Stimulated activated CD8-positive, alpha-beta memory T cell treated with anti-CD3 and anti-CD28 coated beads, Interleukin-15, amount 100 ng/mL, for 1 hour (primary cell): Measurements from ENCODE around the gene PF4V1.

Source experiments
- DNase-seq: peaks from one replicate; pipeline ENCODE4 v3.0.0-alpha.2; 2020; ENCODE audit warnings: low read depth

The PF4V1 gene

DNA sequence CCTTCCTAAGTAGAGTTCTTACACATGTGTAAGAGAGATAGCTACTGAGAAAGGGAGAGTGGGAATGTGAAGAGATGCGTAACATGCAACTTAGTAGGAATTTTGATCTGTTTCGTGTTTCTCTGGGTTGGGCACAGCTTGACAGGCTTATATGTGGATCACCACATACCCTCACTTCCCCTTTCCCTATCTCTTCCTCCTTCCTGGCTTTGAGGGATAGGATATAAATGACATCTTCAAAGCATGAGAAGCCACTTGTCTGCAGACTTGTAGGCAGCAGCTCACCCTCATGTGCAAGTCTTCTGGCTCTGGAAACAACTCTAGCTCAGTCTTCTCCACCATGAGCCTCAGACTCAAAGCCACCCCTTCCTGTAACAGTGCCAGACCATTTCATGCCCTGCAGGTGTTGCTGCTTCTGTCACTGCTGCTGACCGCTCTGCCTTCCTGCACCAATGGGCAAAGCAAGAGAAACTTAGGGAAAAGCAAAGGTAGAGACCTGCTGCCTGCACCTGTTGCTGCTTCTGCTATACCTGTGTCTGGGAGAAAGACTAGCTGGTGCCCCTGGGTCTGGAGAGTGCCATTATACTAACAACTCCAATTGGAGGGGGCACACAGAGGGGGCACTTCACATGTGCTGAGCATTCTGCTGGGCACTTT lies 5.4 kb upstream of the PF4V1 start:
- DNase-seq: no peak

DNA sequence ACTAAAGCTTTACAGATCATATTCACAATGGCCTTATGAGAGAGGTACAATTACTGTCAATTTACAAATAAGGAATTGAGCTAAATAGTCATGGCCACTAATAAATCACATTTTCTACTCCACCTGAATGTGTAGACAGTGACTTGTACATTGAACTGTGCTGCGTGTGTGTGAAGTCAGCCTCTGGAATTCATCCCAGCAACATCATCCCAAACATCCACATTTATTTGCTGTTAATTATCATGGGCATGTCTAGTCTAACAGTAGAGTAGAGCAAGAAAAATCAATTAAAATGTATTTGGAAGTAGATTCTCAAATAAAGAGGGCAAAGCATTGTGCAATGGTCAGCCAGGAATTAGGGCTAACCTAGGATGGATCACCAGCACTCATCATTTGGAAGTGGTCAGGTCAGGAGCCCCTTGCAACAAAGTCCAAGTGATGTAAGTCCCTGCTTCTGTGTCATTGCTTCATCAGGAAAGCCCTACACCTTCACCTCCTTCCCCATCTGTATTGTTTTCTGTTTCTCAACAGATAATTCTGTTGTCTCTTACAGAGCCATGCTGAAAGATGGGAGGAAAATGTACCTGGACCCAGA lies 4.8 kb upstream of the PF4V1 start:
- no peak for DNase-seq

DNA sequence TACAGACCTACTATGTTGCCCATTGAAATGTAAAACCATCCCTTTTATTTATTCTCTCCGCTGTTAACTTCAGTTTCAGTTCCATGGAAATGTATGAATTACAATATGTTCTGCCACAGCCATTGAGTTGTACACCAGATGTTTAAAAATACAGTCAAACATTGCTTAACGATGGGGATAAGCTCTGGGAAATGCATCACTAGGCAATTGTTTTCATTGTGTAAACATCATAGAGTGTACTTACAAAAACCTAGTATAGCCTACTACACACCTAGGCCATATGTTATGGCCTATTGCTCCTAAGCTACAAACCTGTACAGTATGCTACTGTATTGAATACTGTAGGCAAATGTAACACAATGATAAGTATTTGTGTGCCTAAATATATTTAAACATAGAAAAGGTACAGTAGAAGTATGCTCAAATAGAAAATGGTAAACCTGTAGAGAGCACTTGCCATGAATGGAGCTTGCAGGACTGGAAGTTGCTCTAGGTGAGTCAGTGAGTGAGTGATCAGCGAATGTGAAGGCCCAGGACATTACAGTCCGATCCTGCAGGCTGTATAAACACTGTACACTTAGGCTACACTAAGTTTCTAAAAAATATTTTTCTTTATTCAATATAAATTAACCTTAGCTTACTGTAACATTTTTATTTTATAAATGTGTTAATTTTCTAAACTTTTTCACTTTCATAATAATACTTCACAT lies 2.7 kb upstream of the PF4V1 start:
- no peak for DNase-seq

DNA sequence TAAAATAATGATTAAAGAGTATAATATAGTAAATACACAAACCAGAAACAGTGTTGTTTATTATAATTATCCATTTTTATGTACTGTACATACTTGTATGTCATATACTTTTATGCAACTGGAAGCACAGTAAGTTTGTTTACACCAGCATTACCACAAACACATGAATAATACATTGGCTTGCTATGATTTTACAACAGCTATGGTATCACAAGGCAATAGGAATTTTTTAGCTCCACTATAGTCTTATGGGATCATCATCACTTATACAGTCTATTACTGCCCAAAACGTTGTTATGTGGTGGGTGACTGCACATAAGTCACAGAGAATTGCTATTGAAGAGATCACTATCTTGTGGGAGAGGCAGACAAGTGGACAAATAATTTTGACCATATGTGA lies 1.8 kb upstream of the PF4V1 start:
- DNase-seq: no peak

DNA sequence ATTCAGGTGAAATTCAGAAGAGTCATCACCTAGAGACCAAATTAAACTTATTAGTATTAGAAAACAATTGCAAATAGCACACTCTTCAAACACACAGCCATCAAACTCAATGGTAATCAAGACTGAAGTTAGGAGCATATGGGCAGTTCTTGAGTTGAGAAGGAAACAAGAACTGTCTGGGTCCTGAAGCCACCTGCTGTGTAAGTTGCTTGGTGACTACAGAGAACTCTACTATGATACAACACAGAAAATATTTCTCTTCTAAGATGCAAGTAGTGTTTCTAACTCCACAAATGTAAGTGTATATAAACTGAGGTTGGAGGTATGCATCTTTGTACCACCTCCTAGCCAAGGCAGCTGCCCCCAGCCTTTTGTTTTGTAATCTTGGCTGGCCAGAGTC lies 325 bp upstream of the PF4V1 start:
- no peak for DNase-seq

DNA sequence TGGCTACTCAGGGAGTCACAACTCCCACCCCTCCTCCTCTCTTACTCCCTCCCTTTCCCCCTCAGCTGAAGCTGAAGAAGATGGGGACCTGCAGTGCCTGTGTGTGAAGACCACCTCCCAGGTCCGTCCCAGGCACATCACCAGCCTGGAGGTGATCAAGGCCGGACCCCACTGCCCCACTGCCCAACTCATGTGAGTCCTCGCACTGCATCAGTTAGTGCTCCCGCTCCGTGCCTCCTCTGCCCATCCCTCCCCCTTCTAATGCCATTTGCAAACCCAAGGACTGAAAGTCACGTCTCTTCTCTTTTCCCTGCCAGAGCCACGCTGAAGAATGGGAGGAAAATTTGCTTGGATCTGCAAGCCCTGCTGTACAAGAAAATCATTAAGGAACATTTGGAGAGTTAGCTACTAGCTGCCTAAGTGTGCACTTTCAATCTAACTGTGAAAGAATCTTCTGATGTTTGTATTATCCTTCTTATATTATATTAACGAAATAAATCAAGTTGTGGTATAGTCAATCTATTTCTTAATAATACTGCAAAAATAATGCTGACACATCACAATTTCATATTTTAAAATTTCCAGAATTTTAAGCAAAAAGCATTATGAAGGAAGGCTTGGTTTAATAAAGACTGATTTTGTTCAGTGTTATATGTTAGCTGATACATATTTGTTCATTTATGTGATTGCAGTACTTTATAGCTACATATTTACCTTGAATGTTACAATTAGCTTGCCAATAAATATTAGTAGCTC lies 800 bp downstream of the PF4V1 start:
- no peak for DNase-seq

DNA sequence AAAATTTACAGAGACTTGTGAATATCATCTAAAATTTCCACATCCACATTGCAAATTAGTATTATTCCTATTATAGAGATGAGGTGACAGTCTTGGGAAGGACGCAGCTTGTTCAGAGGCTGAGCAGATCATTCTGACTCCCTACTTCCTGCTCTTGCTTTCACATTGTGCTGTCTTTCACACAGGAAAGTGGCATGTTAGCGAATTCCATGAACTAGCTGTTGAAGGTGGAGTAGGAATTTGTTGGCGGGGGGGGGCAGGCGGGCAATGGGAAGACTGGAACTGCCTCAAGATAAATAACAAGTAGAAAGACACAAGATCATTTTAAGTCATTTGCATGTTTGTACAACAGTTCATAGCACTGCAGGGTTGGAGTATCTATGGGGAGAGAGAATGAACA lies 2.3 kb downstream of the PF4V1 start:
- no peak for DNase-seq

DNA sequence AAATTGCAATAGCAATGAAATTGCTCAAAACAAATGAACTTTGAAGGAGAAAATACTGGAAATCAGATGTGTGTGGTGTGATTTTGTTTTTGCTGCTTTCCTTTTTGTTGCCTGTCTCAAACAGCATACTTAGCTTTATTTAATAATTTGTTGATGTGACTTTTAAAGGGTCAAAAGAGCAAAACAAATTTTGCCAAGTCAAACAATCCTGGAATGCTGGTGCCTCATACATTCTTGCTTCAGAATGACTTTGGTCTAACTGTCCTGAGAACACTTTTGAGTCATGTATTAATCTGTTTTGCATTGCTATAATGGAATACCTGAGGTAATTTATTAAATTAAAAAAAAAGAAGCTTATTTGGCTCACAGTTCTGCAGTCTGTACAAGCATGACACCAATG lies 3.4 kb downstream of the PF4V1 start:
- no peak for DNase-seq

DNA sequence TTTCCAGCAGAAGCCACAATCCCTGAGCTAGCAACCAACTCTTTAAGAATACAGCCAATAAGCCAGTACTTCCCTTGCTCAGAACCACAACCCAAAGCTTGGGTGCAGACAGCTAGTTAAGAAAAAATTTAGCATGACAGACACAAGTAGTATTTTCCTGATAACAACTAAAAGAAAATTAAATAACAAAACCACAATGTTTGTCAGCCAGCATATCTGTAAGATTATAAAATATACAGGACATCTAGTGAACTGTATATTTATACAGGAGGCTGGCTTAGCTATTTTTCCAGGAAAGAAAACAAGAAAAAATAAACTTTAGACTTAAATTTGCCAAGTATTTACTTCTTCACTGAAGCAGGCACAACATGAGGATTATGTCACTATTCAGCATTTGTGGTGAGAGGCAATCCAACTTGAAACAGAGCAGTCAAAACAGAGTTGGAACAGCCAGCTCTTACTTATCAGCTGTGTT lies 6.6 kb downstream of the PF4V1 start:
- DNase-seq: no peak

DNA sequence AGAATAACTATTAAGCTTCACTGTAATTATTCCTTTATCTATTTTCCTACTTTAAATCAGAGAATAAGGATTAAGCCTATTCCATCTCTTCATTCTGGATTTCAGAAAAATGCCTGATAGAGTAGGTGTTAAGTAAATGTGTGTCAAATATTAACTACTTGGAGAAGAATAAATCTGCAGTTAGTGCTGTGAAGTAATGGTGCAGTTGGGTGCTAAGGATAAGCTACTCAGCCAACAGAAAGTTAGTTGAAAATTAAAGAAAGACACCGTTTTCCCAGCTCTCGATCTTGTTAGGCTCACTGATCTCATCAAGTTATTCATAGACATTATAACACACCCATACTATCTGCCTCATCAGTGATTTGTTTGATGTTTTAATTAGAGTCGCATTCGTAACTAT lies 7.1 kb downstream of the PF4V1 start:
- no peak for DNase-seq

DNA sequence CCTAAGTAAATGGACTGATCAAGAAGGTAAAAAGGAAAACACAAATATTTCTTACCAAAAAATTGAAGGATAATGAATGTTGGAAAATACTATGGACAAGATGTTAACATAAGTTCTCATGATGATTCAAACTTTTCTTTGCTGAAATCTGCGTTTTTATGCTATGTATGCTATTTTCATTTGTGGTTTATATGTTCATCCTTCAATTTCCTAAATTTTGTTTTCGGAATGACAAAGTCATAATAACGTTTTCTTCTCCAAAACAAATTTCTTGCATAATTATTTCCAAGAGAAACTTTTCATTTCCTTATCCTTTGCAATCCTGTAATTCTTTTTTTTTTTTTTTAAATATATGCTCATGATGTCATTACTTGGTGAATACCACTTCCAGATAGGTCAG lies 7.8 kb downstream of the PF4V1 start:
- no peak for DNase-seq

DNA sequence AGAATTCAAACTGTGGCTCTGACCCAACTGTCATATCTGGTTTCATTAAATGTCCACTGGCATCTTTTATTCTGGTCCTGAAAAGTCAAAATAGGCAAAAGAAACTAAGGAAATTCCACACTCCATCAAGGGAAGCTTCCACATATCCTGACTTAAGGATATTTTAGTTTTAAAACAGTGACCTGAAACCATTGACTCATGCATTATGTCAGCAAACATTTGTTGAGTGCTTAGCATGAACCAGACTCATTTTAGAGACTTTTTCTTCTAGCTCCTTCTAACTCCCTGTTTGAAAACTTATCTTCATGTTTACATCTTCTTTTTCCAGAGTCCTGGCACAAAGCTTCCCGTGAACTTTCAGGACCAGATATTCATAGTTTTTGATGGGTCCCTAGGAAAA lies 9.2 kb downstream of the PF4V1 start:
- DNase-seq: no peak

DNA sequence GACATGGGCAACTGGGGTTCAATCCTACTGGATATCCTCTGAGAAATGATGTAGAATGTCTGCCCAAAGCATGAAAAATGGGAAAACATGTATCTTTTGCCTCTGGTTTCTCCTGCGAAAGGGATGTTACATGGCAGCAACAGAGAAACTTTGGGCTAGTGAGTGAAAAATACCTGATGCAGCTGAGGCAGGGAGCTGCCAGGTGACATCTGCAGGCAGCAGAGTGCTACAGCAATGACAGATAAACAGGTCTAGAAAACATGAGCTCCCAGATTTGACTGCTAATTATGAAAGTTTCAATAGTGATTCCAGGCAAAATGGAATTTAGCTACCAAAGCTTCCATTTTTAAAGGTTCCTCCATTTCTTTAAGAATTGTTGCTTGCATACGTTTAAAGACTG lies 11.3 kb downstream of the PF4V1 start:
- DNase-seq: no peak

DNA sequence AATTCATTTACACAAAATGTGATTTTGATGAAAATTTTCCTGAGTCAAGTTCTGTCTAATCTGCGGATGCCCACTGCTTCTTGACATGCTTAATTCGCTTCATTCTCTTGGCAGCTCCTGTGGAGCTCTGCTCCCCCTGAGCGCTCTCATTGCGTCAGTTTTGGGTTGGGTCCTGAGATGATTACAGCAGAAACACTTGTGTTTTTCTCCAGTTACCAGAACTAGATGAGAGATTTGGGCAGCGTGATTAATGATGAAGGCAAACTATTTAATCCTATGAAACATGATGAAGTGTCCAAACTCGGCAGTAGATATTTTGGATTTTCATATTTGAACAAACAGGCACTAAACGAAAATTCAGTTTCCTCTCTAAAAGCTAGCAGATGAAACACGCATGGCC lies 11.9 kb downstream of the PF4V1 start:
- DNase-seq: no peak

DNA sequence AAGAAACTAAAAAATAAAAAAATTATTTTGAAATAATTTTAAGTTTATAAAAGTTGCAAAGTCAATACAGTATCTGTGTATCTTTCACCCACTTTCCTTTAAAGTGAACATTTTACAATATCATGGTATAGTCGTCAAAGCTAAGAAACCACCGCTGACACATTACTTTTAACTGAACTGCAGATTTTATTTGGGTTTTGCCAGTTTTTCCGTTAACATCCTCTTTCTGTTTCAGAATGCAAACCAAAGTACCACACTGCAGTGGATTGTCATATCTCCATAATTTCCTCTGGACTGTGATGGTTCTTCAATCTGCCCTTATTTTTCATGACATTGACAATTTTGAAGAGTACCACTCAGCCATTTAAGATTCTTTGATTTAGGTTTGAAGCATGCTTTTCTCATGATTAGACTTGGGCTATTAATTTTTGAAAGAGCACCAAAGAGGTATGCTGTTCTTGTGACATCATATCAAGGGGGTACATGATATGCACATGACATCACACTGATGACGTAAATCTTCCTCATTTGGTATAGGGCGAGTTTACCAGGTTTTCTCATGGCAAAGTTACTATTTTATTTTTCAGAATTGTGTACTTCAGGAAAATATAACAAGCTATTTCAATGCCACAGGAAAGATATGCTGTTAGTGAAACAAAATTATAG lies 12.5 kb downstream of the PF4V1 start:
- DNase-seq: no peak

DNA sequence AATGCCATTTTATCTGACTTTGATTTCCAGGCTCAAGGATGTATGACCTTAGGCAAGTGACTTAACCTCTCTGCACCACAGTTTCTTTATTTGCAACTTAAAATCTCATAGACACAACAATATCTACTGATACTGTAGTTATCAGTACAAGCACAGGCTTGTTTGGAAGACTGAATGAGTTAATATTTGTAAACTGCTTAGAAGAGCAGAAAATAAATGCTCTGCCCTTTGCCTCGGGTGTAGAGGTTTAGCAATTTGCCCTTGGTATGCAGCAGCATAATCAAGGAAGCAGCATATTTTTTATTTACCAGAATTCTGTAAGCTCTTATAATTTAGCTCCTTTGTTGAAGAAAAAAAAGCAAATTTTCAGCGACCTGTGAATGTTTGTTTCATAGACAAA lies 13.2 kb downstream of the PF4V1 start:
- no peak for DNase-seq

DNA sequence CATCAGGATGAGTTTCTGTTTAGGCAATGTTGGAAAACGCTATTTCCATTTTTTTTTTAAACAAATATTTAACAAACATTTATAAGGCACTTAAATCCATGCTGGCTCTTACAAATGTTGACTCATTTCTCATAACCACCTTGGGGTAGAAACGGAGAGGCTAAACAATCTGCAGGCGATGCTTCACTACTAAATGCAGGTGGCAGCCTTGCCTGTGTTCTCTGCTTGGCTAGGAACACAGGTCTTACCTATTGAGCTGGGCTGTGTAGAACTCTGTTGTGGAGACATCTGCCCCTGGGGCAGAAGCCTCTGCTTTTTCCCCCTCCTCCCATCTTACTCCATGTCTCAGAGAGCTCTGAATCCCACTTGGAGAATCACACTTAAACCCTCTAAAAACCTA lies 14.7 kb downstream of the PF4V1 start:
- DNase-seq: no peak

DNA sequence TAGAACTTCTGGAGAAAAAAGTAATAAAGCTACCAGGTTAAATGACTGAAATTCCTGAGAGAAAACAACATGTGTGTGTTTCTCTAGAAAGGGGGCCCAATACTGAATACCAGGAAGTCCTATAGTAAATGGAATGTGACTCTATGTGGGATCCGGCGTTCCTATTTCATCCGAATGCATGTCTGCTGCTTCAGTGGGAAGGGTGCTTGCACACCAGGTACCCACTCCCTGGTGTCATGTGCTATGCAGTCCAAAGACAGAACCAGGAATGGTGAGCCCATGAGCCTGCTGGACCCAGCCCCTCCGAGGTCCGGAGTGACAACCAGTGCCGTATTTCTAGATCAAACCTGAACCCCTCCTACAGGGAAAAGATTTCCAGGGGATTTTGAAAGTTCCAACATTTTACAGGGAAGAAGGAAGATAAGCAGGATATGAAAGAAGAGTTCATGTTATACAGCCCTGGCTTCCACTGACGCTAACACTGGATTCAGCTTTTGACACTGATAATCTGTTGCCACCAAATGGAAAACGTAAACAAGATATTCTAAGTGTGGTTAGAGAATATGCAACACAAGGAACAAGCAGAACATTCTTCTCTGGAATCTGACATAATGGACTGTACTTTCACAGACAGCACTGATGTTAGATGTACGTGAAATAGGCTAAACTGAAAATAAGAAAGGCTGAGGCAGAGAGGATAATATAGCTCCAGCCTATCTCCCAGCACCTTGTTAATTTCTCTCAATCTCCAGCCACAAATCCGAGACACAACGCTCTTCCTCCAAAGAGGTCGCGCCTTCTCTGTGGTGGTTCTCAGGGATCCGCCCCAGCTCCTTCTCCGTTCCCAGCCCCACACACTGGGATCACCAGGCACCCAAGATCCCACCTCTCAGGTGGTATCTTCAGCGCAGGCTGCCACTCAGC lies 15.4 kb downstream of the PF4V1 start:
- no peak for DNase-seq

DNA sequence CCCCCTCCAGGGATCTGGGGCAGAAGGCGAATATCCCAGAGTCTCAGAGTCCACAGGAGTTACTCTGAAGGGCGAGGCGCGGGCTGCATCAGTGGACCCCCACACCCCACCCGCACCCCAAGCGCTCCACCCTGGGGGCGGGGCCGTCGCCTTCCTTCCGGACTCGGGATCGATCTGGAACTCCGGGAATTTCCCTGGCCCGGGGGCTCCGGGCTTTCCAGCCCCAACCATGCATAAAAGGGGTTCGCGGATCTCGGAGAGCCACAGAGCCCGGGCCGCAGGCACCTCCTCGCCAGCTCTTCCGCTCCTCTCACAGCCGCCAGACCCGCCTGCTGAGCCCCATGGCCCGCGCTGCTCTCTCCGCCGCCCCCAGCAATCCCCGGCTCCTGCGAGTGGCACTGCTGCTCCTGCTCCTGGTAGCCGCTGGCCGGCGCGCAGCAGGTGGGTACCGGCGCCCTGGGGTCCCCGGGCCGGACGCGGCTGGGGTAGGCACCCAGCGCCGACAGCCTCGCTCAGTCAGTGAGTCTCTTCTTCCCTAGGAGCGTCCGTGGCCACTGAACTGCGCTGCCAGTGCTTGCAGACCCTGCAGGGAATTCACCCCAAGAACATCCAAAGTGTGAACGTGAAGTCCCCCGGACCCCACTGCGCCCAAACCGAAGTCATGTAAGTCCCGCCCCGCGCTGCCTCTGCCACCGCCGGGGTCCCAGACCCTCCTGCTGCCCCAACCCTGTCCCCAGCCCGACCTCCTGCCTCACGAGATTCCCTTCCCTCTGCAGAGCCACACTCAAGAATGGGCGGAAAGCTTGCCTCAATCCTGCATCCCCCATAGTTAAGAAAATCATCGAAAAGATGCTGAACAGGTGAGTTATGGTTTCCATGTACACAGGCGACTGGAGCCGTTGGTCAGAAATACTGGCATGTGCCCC lies 16.3 kb downstream of the PF4V1 start, which contains the start of gene CXCL1:
Gene CXCL1 (plus strand): TSS at position 264 of the 926 bp plus-strand sequence. CDS start 78 bp downstream, at position 342.
- DNase-seq: no peak

DNA sequence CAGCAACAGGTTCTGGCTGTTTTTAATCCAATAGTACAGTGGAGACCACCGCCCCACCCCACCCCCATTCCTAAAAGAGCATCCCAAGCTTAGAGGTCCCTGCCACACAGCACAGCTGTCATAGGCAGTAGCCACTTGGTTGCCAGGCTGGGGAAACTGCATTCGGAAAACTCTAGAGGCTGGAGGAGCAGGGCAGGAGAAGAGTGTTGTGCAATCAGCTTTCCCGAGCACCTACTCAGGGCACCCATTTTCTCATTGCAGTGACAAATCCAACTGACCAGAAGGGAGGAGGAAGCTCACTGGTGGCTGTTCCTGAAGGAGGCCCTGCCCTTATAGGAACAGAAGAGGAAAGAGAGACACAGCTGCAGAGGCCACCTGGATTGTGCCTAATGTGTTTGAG lies 17.2 kb downstream of the PF4V1 start:
- no peak for DNase-seq
